HG02588 (cell line): Measurements from ENCODE around the gene ZNRF1.
"Not testable (repeated sequence)": the region's sequence is repeated elsewhere in the genome, so short reads cannot be mapped to it uniquely, and the experiment has no call there.

Experiments
- ATAC-seq: cut with Tn5 transposase; IDR thresholded peaks from one replicate; pipeline ENCODE4 v1.9.1; 2021; ENCODE audit warnings: mild to moderate bottlenecking, moderate library complexity; ENCODE audit not compliant: unreplicated experiment

The ZNRF1 gene

GRCh38 chr16:75111514-75111940 lies 112.7 kb downstream of the ZNRF1 start:
- peak; percentile 1 for ATAC-seq

GRCh38 chr16:75111961-75112733 lies 113.3 kb downstream of the ZNRF1 start:
- no peak for ATAC-seq

GRCh38 chr16:75112734-75113491 lies 114.1 kb downstream of the ZNRF1 start:
- no peak for ATAC-seq

GRCh38 chr16:75113541-75114121 lies 114.8 kb downstream of the ZNRF1 start:
- ATAC-seq: no peak

GRCh38 chr16:75114179-75114945 lies 115.5 kb downstream of the ZNRF1 start:
- no peak for ATAC-seq

GRCh38 chr16:75114946-75115825 lies 116.4 kb downstream of the ZNRF1 start:
- no peak for ATAC-seq

GRCh38 chr16:75116081-75116910 lies 117.5 kb downstream of the ZNRF1 start, which contains the start of gene LDHD:
LDHD (minus strand) TSS chr16:75116780; CDS start chr16:75116720, 60 bp downstream.
- no peak for ATAC-seq

- no peak for ATAC-seq
Measured at GRCh38 chr16:75116911-75117245, 118.1 kb downstream of the ZNRF1 start.

GRCh38 chr16:75118943-75119539 lies 120.2 kb downstream of the ZNRF1 start:
- no peak for ATAC-seq

- ATAC-seq: no peak
Measured at GRCh38 chr16:75120253-75120652, 121.4 kb downstream of the ZNRF1 start.

GRCh38 chr16:75121949-75122568 lies 123.2 kb downstream of the ZNRF1 start:
- ATAC-seq: no peak

- no peak for ATAC-seq
Measured at GRCh38 chr16:75122609-75123008, 123.8 kb downstream of the ZNRF1 start.

- ATAC-seq: no peak
Measured at GRCh38 chr16:75127713-75128415, 129.0 kb downstream of the ZNRF1 start.

- ATAC-seq: not testable (repeated sequence)
Measured at GRCh38 chr16:75129421-75130149, 130.8 kb downstream of the ZNRF1 start.

- no peak for ATAC-seq
Measured at GRCh38 chr16:75130150-75130771, 131.4 kb downstream of the ZNRF1 start.

GRCh38 chr16:75131081-75131480 lies 132.3 kb downstream of the ZNRF1 start:
- ATAC-seq: no peak

- no peak for ATAC-seq
Measured at GRCh38 chr16:75138233-75138632, 139.4 kb downstream of the ZNRF1 start.
